ENCODE measurements around the gene TMEM229B. TPM values are rescaled to one million over a fixed set of nuclear protein-coding genes. Genes with fewer than 3 reads are reported as not detected.

TMEM229B gene
- total and polyA plus RNA-seq, 2 experiments from 2014 or later: 18.3 to 25.6 TPM

DNA sequence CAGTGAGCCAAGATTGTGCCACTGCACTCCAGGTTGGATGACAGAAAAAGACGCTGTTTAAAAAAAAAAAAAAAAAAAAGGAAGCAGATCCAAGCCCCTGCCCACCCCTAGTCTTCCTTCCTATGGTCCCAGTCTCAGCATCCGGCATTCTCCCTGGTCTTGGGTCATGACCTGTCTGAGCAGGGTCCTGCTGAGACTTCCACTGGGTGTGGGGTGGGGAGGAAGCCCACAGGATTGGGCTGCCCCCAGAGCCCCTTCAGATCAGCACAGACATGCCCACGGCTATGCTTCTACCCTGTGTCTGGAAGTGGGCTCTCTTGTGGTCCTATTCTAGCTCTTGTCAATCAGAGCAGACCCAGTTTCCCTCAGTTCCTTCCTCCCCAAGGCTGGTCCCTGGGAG is 64.0 kb downstream of the TMEM229B start:
- no peak for DNase-seq (ENCODE audit: low spot score)
- Histone ChIP-seq H2AFZ (no peak overlapping the region), H3K79me2 (no peaks in the 10 kb centered on the region), H3K4me2 (no peak overlapping the region), H3K4me3 (no peak overlapping the region), H3K9me2 (replicated peaks; ENCODE audit: insufficient read depth) (no peaks in the 10 kb centered on the region), H3K27ac (no peak overlapping the region), H3K4me1 (ENCODE audit: insufficient read depth) (peaks cover 21% of the 10 kb centered on the region), H3K36me3 (replicated peaks; ENCODE audit: insufficient read depth, low read depth) (no peaks in the 10 kb centered on the region), H3K27me3 (no peaks in the 10 kb centered on the region), H4K20me1 (ENCODE audit: insufficient read depth, poor library complexity, severe bottlenecking) (no peaks in the 10 kb centered on the region), H3K9me3 (ENCODE audit: low read depth) (no peaks in the 10 kb centered on the region)
- TF ChIP-seq, protein P1, sequence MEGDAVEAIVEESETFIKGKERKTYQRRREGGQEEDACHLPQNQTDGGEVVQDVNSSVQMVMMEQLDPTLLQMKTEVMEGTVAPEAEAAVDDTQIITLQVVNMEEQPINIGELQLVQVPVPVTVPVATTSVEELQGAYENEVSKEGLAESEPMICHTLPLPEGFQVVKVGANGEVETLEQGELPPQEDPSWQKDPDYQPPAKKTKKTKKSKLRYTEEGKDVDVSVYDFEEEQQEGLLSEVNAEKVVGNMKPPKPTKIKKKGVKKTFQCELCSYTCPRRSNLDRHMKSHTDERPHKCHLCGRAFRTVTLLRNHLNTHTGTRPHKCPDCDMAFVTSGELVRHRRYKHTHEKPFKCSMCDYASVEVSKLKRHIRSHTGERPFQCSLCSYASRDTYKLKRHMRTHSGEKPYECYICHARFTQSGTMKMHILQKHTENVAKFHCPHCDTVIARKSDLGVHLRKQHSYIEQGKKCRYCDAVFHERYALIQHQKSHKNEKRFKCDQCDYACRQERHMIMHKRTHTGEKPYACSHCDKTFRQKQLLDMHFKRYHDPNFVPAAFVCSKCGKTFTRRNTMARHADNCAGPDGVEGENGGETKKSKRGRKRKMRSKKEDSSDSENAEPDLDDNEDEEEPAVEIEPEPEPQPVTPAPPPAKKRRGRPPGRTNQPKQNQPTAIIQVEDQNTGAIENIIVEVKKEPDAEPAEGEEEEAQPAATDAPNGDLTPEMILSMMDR (IDR thresholded peaks at IDR 0.05; ENCODE audit: poor library complexity): no peak
- TF ChIP-seq EZH2phosphoT487 (IDR thresholded peaks at IDR 0.05; ENCODE audit: low read depth, severe bottlenecking, unreplicated experiment): no peak
- TF ChIP-seq EZH2 (IDR thresholded peaks at IDR 0.05; ENCODE audit: borderline replicate concordance): no peak
- 76% methylated on average over 3 of the region's 3 CpGs for WGBS (ENCODE audit: low lambda C conversion rate, missing lambda C conversion rate)

DNA sequence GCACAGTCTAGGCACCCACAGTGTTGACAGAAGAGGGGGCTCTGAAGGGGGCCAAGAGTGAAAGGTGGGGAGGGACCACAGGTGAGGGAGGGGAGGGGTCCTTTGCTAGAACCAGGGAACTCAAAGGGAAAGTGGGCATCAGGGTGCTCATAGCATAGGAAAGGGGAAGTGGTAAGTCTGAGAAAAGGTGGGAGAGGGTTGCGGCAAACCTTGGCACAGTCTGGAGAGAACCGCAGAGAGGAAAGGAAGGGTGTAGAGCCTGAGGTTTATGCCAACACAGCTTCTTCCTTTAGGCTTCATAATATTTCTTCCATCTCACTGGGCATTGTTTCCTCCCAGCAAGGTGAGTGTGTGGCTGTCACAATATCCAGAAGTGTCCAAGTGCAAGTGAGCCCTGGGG is 65.1 kb downstream of the TMEM229B start:
- Histone ChIP-seq H3K9me2 (replicated peaks; ENCODE audit: insufficient read depth) (no peaks in the 10 kb centered on the region), H3K79me2 (no peaks in the 10 kb centered on the region), H2AFZ (no peak overlapping the region), H3K4me1 (ENCODE audit: insufficient read depth) (peaks cover 11% of the 10 kb centered on the region), H3K9me3 (ENCODE audit: low read depth) (no peaks in the 10 kb centered on the region), H3K27me3 (no peaks in the 10 kb centered on the region), H3K36me3 (replicated peaks; ENCODE audit: insufficient read depth, low read depth) (no peaks in the 10 kb centered on the region), H3K27ac (no peak overlapping the region), H3K4me2 (no peak overlapping the region), H3K4me3 (no peak overlapping the region), H4K20me1 (ENCODE audit: insufficient read depth, poor library complexity, severe bottlenecking) (no peaks in the 10 kb centered on the region)
- WGBS (ENCODE audit: low lambda C conversion rate, missing lambda C conversion rate): 97% methylated on average over 2 of the region's 2 CpGs
- DNase-seq (ENCODE audit: low spot score): no peak
- TF ChIP-seq, protein P1 (IDR thresholded peaks at IDR 0.05; ENCODE audit: poor library complexity): no peak
- no peak for TF ChIP-seq EZH2phosphoT487 (IDR thresholded peaks at IDR 0.05; ENCODE audit: low read depth, severe bottlenecking, unreplicated experiment)
- TF ChIP-seq EZH2 (IDR thresholded peaks at IDR 0.05; ENCODE audit: borderline replicate concordance): no peak

DNA sequence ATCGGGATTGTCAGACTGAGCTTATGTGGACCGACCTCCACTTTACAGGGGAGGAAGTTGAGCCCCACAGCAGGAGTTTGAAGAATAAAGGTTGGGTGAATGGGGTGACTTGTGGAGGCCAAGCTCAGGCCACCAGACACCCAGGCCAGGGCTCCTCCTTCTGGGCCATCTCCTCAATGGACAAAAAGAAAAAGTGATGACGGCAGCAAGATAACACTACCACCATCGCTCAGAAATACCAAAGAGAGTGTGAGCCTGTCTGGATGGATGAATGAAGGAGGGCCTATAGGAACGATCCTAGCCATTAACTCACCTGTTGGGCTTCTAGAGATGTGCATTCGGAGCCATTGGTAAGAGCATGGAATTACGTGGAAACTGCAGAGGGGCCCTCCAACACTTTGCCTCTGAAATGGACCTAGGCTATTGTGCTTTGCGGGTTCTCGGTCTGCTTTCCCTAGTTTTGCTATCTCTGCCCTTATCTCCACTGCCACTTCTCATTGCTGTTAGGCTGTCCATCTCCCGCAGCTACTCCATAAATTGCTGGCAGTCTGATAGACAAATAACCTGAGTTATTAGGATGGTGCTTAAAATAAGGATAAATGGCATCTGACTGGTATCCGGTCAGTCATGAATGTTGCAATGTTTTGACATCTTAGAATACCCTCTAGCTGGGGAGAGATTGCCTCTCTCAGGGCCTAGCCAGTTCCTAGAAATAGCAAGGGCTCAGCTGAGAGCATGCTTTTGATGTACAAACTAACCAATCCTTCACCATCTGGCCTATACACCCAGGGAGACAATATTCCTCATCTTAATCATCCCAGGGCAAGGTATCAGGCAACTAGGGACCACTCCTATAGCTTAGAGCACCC is 66.9 kb downstream of the TMEM229B start:
- no peaks in the 10 kb centered on the region for H3K36me3 ChIP-seq (replicated peaks; ENCODE audit: insufficient read depth, low read depth)
- H3K79me2 ChIP-seq: no peaks in the 10 kb centered on the region
- no peak for DNase-seq (ENCODE audit: low spot score)
- no peak overlapping the region for H3K27ac ChIP-seq
- H2AFZ ChIP-seq: no peak overlapping the region
- TF ChIP-seq, protein P1 (IDR thresholded peaks at IDR 0.05; ENCODE audit: poor library complexity): no peak
- no peak for TF ChIP-seq EZH2phosphoT487 (IDR thresholded peaks at IDR 0.05; ENCODE audit: low read depth, severe bottlenecking, unreplicated experiment)
- TF ChIP-seq EZH2 (IDR thresholded peaks at IDR 0.05; ENCODE audit: borderline replicate concordance): no peak
- WGBS (ENCODE audit: low lambda C conversion rate, missing lambda C conversion rate): 85% methylated on average over 11 of the region's 11 CpGs
- peaks cover under 1% of the 10 kb centered on the region for H3K4me1 ChIP-seq (ENCODE audit: insufficient read depth)
- H3K9me3 ChIP-seq (ENCODE audit: low read depth): no peaks in the 10 kb centered on the region
- no peaks in the 10 kb centered on the region for H4K20me1 ChIP-seq (ENCODE audit: insufficient read depth, poor library complexity, severe bottlenecking)
- H3K4me3 ChIP-seq: no peak overlapping the region
- no peak overlapping the region for H3K4me2 ChIP-seq
- no peaks in the 10 kb centered on the region for H3K27me3 ChIP-seq
- no peaks in the 10 kb centered on the region for H3K9me2 ChIP-seq (replicated peaks; ENCODE audit: insufficient read depth)

Small RNAs within 50 kb of the gene (microRNA-seq; reads per million reads assigned to microRNA genes)
- not detected for gene MIR5694

Small RNAs within 50 kb of the gene (small RNA-seq; reads per million reads assigned to genes)
- gene MIR5694: not detected

Other genes with a start within 250 kb of the TMEM229B start
- 38.1 and 39.4 TPM in 2 replicates for gene PALS1, start 247.3 kb downstream of the TMEM229B start, total RNA-seq
- 11.6 and 15.6 TPM in 2 replicates for gene PALS1, start 247.3 kb downstream of the TMEM229B start, polyA plus RNA-seq
- 86.7 and 95.5 TPM in 2 replicates for gene ATP6V1D, start 128.9 kb downstream of the TMEM229B start, total RNA-seq
- gene ATP6V1D, start 128.9 kb downstream of the TMEM229B start, polyA plus RNA-seq: 132 and 145 TPM in 2 replicates
- 106 and 108 TPM in 2 replicates for gene EIF2S1, start 128.4 kb downstream of the TMEM229B start, total RNA-seq
- 109 and 123 TPM in 2 replicates for gene EIF2S1, start 128.4 kb downstream of the TMEM229B start, polyA plus RNA-seq
- gene PLEK2, start 76.6 kb downstream of the TMEM229B start, total RNA-seq: 4.8 and 5.1 TPM in 2 replicates
- gene PLEK2, start 76.6 kb downstream of the TMEM229B start, polyA plus RNA-seq: 14.6 and 16.5 TPM in 2 replicates
- gene PLEKHH1, start 44.6 kb upstream of the TMEM229B start, total RNA-seq: 17.1 and 19.5 TPM in 2 replicates
- 12.8 and 16.9 TPM in 2 replicates for gene PLEKHH1, start 44.6 kb upstream of the TMEM229B start, polyA plus RNA-seq
- 51.2 and 64.4 TPM in 2 replicates for gene PIGH, start 111.5 kb upstream of the TMEM229B start, total RNA-seq
- 66.4 and 75.8 TPM in 2 replicates for gene PIGH, start 111.5 kb upstream of the TMEM229B start, polyA plus RNA-seq
- gene ARG2, start 131.2 kb upstream of the TMEM229B start, total RNA-seq: 22.3 and 35.0 TPM in 2 replicates
- gene ARG2, start 131.2 kb upstream of the TMEM229B start, polyA plus RNA-seq: 29.0 and 33.3 TPM in 2 replicates
- 49.2 and 55.0 TPM in 2 replicates for gene VTI1B, start 185.9 kb upstream of the TMEM229B start, total RNA-seq
- gene VTI1B, start 185.9 kb upstream of the TMEM229B start, polyA plus RNA-seq: 87.5 and 115 TPM in 2 replicates
- 148 and 161 TPM in 2 replicates for gene RDH11, start 207.0 kb upstream of the TMEM229B start, total RNA-seq
- gene RDH11, start 207.0 kb upstream of the TMEM229B start, polyA plus RNA-seq: 164 and 173 TPM in 2 replicates
- gene RDH12, start 213.2 kb upstream of the TMEM229B start, total RNA-seq: 1.1 and 1.5 TPM in 2 replicates
- gene RDH12, start 213.2 kb upstream of the TMEM229B start, polyA plus RNA-seq: 0.85 and 1.7 TPM in 2 replicates